Stimulated activated CD4-positive, alpha-beta T cell treated with anti-CD3 and anti-CD28 coated beads, Interleukin-1b, Interleukin-23, amount 100 ng/mL, for 24 hours (primary cell): ENCODE results near the gene CT45A5.
"Not testable (repeated sequence)": the region's sequence is repeated elsewhere in the genome, so short reads cannot be mapped to it uniquely, and the experiment has no call there.

Experiments
- DNase-seq, 4 experiments: peaks; one replicate each; pipeline ENCODE4 v3.0.0-alpha.2; 2020; ENCODE audit warnings: low read depth in 4 of 4, low spot score in 1 of 4

The CT45A5 gene

GRCh38 chrX:135785403-135785802 is at the start of gene CT45A5:
Gene CT45A5 (minus strand): TSS chrX:135785503. CDS start chrX:135781729, 3,774 bp downstream.
- not testable (repeated sequence) for DNase-seq

- DNase-seq = not testable (repeated sequence)
Observed at GRCh38 chrX:135819912-135820311, 34.6 kb upstream of the CT45A5 start, which contains the start of gene CT45A2. Gene CT45A2 (minus strand): TSS chrX:135820012. CDS start chrX:135816265, 3,747 bp downstream.

- not testable (repeated sequence) for DNase-seq
Observed at GRCh38 chrX:135802687-135803086, 17.4 kb upstream of the CT45A5 start, which contains the start of gene CT45A6. Gene CT45A6 (minus strand): TSS chrX:135802787. CDS start chrX:135798993, 3,794 bp downstream.

- not testable (repeated sequence) for DNase-seq
Observed at GRCh38 chrX:135768091-135768490, 17.2 kb downstream of the CT45A5 start, which contains the start of gene CT45A3. Gene CT45A3 (minus strand): TSS chrX:135768191. CDS start chrX:135764444, 3,747 bp downstream.

GRCh38 chrX:135744739-135745138 is 40.6 kb downstream of the CT45A5 start:
- not testable (repeated sequence) for DNase-seq

DNA sequence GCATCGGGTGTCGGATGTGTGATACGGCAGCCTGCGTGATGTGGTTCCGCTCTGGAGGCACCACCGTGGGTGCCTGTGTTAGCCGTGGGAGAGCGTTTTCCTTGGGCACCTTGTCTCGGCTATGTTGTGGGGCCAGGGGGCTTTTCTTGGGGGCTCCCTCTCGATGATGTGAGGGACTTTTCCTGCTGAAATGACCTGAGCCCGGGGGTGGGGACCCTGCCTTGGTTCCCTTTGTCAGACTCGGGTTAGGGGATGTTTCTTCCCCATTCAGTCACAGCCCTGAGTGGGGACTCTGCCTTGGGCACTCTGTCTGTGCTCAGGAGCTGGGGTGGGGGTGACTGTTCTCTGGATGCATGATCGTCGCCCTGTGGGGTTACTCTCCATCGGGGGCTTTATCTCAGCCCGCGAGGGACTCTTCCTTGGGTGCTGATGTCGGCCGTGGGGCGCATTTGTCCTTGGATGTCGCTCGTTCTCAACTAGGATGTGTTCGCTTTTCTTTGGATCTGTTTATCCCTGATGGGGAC is 44.0 kb downstream of the CT45A5 start:
- no peak for DNase-seq

DNA sequence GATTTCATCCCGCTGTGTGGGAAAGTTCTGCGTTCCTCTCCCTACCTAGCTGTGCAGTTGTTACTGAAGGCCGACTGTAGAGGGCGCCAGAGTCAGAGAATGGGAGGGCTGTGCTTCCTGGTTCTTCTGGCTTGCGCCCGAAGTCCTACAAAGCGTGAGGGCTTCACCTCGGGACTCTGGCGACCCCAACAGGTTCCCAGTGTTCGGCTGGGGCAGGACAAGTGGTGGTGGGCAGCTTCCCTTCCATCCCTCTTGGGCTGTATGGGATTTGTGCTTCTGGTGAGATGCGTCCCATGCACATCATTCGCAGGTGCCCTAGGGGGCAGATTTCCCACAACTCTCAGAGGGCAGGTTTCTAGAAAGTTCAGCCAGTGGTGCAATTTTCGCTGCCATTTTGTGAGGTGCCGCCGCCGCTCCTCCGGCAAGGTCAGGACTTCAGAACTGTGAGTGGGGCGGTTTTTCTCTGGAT is 44.6 kb downstream of the CT45A5 start:
- peak in 3 of 4 experiments; percentile 16 to 47 (median 30) for DNase-seq

DNA sequence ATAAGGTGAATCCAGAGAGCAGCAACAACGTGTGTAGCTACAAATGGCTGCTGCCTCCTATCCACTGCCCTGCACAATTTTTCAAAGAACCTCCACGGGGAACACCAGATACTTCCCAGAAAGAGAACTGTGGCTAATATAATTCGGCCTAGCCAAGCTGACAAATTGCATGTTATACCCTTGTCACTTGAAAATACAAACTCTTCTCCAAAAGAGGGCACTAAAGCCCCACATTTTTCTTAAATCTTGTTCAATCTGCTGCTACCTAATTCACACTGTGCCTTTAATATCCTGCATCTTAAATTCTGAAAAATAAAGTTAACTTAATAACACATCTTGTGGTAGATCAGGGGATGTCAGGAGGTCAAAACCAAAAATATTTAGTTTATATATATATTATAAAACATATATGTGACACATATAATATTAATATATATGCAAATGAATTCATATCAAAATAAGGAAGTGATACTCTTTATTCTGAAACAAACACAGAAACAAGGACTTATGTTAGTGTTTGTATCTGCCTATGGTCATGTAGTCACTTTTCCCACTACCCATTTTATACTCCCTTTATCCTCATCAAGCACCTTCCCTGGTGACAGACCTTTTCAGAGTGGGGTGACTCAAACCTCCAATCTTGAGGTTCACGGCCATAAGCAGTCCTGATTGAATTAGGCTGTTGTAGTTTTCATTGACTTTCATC is 47.8 kb downstream of the CT45A5 start:
- DNase-seq = no peak

GRCh38 chrX:135734666-135735065 is 50.6 kb downstream of the CT45A5 start:
- not testable (repeated sequence) for DNase-seq
